COLO668 (cell line): ENCODE data around the gene DPP10.
A peak's percentile ranks its signal among the peaks of the same experiment; 100 is the strongest.

ENCODE experiments used
- DNase-seq: peaks from one replicate; lab custom pipeline; 2025; ENCODE audit not compliant: unreplicated experiment; lab: John Stamatoyannopoulos, UW

Gene DPP10

GRCh38 chr2:115541814-115542213 lies 1099.4 kb downstream of the DPP10 start:
- no peak for DNase-seq

- DNase-seq = no peak
Observed at GRCh38 chr2:115542331-115542730, 1099.9 kb downstream of the DPP10 start.

- no peak for DNase-seq
Observed at GRCh38 chr2:115543024-115543423, 1100.6 kb downstream of the DPP10 start.

GRCh38 chr2:115543461-115543860 lies 1101.0 kb downstream of the DPP10 start:
- no peak for DNase-seq

- DNase-seq = no peak
Observed at GRCh38 chr2:115549611-115550130, 1107.2 kb downstream of the DPP10 start.

GRCh38 chr2:115552726-115553125 lies 1110.3 kb downstream of the DPP10 start:
- DNase-seq = no peak

- DNase-seq = no peak
Observed at GRCh38 chr2:115554153-115554552, 1111.7 kb downstream of the DPP10 start.

- DNase-seq = no peak
Observed at GRCh38 chr2:115558725-115559124, 1116.3 kb downstream of the DPP10 start.

GRCh38 chr2:115560666-115561065 lies 1118.2 kb downstream of the DPP10 start:
- no peak for DNase-seq

- DNase-seq = no peak
Observed at GRCh38 chr2:115568643-115569042, 1126.2 kb downstream of the DPP10 start.

GRCh38 chr2:115569547-115569946 lies 1127.1 kb downstream of the DPP10 start:
- DNase-seq = no peak

GRCh38 chr2:115572746-115573145 lies 1130.3 kb downstream of the DPP10 start:
- DNase-seq = no peak

- DNase-seq = no peak
Observed at GRCh38 chr2:115573756-115574155, 1131.3 kb downstream of the DPP10 start.

- no peak for DNase-seq
Observed at GRCh38 chr2:115574667-115575066, 1132.2 kb downstream of the DPP10 start.

GRCh38 chr2:115580784-115581183 lies 1138.3 kb downstream of the DPP10 start:
- no peak for DNase-seq

- DNase-seq = peak; percentile 12
Observed at GRCh38 chr2:115584507-115584906, 1142.1 kb downstream of the DPP10 start.

GRCh38 chr2:115596659-115597375 lies 1154.4 kb downstream of the DPP10 start:
- peak; percentile 7 for DNase-seq

- DNase-seq = no peak
Observed at GRCh38 chr2:115603285-115603684, 1160.8 kb downstream of the DPP10 start.

GRCh38 chr2:115606350-115606749 lies 1163.9 kb downstream of the DPP10 start:
- DNase-seq = no peak

- no peak for DNase-seq
Observed at GRCh38 chr2:115609978-115610377, 1167.5 kb downstream of the DPP10 start.

GRCh38 chr2:115610888-115611287 lies 1168.4 kb downstream of the DPP10 start:
- no peak for DNase-seq

GRCh38 chr2:115624332-115624731 lies 1181.9 kb downstream of the DPP10 start:
- DNase-seq = no peak

- DNase-seq = no peak
Observed at GRCh38 chr2:115634578-115634977, 1192.1 kb downstream of the DPP10 start.
